A172 (cell line): ENCODE measurements around the gene FRMPD2. TPM values are rescaled to one million over a fixed set of nuclear protein-coding genes. Genes with fewer than 3 reads are reported as not detected.
A peak's percentile ranks its signal among the peaks of the same experiment; 100 is the strongest.

ENCODE experiments used
- DNase-seq: peaks from one replicate; pipeline ENCODE4 v3.0.0-alpha.2; 2015; ENCODE audit warnings: low spot score
- total RNA-seq: library from RNA; depleted of rRNA; stranded (reverse); fragments of >200 nt; shearing (Covaris generic); gene quantifications from 2 replicates; pipeline ENCODE4 v1.2.3, GENCODE V29; 2014; rRNA removed

Gene FRMPD2, protein sequence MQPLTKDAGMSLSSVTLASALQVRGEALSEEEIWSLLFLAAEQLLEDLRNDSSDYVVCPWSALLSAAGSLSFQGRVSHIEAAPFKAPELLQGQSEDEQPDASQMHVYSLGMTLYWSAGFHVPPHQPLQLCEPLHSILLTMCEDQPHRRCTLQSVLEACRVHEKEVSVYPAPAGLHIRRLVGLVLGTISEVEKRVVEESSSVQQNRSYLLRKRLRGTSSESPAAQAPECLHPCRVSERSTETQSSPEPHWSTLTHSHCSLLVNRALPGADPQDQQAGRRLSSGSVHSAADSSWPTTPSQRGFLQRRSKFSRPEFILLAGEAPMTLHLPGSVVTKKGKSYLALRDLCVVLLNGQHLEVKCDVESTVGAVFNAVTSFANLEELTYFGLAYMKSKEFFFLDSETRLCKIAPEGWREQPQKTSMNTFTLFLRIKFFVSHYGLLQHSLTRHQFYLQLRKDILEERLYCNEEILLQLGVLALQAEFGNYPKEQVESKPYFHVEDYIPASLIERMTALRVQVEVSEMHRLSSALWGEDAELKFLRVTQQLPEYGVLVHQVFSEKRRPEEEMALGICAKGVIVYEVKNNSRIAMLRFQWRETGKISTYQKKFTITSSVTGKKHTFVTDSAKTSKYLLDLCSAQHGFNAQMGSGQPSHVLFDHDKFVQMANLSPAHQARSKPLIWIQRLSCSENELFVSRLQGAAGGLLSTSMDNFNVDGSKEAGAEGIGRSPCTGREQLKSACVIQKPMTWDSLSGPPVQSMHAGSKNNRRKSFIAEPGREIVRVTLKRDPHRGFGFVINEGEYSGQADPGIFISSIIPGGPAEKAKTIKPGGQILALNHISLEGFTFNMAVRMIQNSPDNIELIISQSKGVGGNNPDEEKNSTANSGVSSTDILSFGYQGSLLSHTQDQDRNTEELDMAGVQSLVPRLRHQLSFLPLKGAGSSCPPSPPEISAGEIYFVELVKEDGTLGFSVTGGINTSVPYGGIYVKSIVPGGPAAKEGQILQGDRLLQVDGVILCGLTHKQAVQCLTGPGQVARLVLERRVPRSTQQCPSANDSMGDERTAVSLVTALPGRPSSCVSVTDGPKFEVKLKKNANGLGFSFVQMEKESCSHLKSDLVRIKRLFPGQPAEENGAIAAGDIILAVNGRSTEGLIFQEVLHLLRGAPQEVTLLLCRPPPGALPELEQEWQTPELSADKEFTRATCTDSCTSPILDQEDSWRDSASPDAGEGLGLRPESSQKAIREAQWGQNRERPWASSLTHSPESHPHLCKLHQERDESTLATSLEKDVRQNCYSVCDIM (N-terminal part only)
- not detected in 2 replicates for total RNA-seq

- no peak for DNase-seq
These were observed at the start of gene FRMPD2 for GRCh38 chr10:48274636-48275035. FRMPD2 (minus strand) TSS chr10:48274696; CDS start chr10:48274567, 129 bp downstream.

- no peak for DNase-seq
These were observed 47.5 kb upstream of the FRMPD2 start for GRCh38 chr10:48322017-48322416.

GRCh38 chr10:48317321-48317990, 43.0 kb upstream of the FRMPD2 start:
- DNase-seq = no peak

- no peak for DNase-seq
These were observed 41.7 kb upstream of the FRMPD2 start for GRCh38 chr10:48316236-48316635.

DNA sequence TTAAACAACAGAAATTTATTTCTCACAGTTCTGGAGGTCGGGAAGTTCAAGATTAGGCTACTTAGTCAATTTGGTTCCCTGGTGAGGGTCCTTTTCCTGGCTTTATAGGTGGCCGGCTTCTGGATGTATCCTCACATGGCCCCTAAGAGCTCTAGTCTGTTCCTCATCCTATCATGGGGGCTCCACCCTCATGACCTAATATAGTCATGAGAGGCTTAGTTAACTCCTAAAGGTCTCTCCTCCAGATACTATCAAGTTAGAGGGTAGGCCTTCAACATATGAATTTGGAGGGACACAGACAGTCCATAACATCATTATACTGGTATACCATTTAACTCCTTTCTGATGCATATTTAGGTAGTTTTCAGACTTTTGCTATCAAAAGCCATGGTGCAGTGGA, 39.6 kb upstream of the FRMPD2 start:
- DNase-seq = no peak

DNA sequence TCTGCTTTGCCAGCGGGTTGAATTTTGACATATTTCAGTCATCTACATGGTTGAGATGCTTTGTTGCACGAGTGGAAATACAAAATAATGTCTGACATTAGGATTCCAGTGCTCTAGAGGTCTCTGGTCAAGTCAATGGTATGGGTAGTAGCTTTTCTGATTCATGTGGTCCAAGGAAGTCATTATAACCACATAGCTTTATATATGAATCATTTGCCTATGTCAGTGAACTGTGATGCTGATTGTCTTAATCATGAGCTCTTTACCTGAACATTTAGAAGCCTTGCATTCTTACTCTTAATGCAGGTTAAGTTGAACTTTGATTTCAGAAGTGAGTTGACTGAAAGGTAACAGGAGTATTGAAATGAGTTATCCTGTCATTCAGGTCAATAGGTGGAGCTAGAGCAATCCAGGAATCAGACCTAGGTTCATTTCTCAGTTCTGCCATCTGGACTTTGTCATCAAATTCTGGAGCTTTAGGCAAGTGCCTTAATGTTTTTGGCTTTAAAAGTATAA, 35.3 kb upstream of the FRMPD2 start:
- DNase-seq = peak; percentile 70

DNA sequence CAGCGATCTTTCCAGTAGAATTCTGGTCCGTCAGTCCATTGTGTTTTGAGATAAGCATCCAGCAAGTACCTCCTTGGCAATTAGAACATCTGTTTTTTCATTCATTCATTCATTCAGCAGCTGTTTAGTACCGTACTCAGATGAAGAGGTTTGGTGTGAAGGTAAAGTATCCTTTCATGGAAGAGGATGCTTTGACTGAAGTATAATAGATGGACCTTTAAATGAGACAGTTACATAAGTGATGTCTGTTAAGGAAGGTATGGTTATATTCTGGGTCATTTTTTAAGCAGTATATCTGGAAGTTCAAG, 33.2 kb upstream of the FRMPD2 start:
- no peak for DNase-seq

- peak; percentile 14 for DNase-seq
These were observed 32.6 kb upstream of the FRMPD2 start for GRCh38 chr10:48306870-48307710.

DNA sequence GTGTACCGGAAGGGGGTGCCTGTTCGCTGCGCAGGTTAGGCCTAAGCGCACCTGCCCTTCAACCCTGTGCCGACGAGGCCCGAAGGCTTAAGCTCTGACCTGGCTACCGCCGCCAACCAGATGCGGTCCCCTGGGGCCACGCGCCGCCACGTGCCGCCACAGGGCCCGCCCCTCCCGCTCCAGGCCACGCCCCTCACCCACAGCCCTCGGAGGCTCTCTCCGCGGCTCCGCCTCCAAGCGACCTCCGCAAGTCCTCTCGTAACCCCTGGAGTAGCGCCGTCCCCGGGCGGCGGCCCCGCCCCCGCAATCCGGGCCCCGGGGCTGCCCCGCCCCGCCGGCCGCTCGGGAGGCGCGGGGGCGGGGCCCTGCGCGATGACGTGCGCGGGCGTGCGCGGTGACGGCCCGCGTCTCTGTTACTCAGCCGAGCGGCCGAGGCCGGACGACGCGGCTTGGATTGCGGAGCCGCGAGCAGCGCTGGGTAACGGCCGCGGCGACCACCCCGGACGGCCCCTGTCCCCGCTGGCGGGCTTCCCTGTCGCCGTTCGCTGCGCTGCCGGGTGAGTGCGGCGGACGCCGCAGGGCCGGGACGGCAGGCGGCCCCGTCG, 31.9 kb upstream of the FRMPD2 start, which contains the start of gene MAPK8:
TSS of gene MAPK8 (plus strand) at position 413 of the 605 bp plus-strand sequence. CDS start 94,984 bp downstream, outside the sequence.
- peak; percentile 51 for DNase-seq

DNA sequence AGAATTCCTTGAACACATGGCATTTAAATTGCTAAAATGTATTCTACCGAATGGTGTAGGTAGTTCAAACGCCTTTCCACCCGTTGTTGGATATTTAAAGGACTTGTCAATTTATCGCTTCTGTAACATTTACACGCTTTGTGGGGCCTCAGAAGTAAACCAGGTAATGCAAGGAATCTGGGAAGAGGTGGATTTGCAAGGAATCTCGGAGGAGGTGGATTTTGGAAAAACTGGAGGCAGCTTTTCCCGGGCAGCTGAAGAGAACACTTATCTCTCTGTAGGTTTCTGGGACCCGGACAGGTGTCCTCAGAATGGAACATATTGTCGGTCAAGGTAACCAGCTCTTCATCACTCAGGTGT, 31.4 kb upstream of the FRMPD2 start:
- DNase-seq = no peak

DNA sequence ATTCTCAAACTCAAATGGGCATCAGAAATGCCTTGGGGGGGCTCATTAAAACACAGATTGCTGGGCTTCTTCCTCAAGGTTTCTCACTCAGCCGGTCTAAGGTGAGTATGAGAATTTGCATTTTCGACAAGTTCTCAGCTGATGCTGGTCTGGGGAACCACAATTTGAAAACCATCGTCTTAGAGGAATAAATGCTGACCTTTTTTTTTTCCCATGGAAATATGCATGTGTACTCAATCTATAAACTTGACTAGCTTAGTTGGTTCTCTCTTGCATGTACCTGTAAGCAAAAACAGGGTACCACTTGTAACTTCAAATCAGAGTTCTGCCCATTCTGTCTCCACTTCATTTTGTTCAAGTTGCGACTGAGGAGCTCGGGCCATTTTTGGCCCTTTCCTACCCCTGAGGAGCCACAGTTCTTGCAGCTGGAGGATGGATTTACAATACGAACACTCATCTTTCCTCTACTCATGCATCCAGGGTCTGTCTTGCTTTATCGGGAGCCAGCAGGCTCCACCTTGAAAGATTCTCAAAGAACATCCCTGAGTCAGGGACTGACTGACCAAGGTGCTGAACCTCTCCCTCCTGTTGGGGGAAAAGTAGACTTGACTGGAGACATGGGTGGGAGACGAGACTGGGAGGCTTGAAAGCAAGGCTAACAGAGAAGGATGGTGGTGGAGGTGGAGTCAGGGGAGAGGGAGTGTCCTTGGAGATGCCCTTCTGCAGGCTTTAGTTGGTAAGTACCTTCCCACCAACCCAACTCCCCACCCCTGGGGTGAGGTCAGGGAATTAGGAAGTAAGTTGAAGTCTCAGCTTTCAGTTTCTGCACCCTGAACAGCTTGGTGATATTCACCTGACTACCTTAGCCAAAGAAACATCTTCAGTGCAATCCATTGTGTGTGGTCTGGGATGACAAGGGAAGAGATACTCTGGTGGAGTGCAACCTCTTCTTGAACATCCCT, 28.3 kb upstream of the FRMPD2 start:
- DNase-seq = no peak

- no peak for DNase-seq
These were observed 26.1 kb upstream of the FRMPD2 start for GRCh38 chr10:48300556-48300955.

GRCh38 chr10:48299692-48300091, 25.2 kb upstream of the FRMPD2 start:
- no peak for DNase-seq

DNA sequence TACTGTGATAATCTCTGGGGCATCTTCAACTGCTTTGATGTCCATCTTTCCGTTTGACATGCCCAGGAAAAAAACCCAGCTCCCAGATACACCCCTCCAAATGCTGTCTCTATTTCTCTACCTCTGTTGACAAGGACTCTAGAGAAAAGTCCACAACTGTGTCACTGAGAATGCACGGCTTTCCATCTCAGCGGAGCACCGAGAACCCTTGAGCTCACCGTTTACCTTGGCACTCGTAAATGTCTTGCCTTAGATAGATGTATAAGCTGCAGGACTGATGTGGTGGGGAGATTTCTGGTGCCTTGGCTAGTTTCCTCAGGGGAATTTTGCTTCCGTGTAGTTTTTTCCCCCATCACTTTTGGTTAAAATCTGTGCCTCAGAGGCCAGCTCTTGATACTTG, 24.6 kb upstream of the FRMPD2 start:
- no peak for DNase-seq

DNA sequence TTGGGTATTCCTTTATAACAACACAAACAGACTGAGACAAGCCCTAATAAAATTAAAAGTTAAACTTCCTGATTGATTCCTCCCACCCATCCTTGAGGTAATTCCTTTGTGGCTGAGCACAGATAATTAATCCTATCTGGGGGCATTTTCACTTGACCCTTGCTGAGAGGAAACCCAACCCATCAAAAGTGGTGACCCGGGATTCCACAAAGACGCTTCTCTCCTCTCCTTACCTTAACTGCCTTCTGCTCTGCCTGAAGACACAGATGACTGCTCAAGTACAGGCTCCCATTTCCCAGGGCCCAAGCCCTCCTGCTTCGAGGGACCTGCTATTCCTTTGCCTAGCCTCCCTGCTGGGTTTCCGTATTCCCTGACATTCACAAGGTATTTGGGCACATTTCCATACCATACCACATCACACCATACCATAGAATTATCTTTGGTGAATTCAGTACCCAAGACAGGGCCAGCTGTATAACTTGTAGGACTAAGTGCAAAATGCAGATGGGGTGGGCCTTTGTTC, 22.1 kb upstream of the FRMPD2 start:
- no peak for DNase-seq

GRCh38 chr10:48294431-48294830, 19.9 kb upstream of the FRMPD2 start:
- DNase-seq = no peak

DNA sequence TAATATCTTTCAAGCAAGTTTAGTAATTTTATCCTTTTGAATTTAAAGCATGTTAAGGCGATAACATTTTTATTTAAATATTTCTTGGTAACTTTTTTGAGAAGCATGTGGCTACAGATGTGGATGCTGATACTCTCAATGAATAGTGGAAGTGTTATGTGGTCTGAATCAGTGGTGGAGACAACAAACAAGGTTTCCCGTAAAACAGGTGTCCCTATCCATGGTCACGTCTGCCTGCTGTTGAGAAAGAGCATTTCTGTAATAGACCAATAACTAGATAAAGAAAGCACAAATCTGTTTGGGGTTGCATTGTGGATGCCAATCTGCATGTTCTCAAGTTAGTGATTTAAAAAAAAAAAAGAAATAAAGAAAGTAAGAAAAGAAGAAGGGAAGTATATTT, 18.1 kb upstream of the FRMPD2 start:
- DNase-seq = no peak

DNA sequence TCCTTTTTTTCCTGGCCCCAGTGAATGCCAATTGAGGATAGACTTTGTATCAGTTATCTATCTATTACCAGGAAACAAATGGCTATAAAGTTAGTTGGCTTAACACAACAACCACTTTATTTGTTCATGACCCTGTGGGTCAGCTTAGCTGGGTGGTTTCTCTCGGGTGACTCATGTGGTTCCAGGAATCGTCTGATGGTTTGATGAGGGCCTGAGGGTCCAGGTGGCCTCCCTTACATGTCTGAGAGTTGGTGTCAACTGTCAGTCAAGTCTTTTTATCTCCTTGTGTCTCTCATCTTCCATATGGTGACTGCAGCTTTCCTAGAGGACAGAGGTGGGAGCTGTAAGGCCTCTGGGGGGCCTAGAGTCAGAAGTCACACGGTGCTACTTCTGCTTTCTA, 16.7 kb upstream of the FRMPD2 start:
- DNase-seq = no peak
